Mucosa of stomach (tissue), 1 donor: Measurements from ENCODE around the gene GRIK2.

Source experiments
- H3K27me3 ChIP-seq: one replicate; pipeline ENCODE4 v1.7.0; 2013; ENCODE audit warnings: mild to moderate bottlenecking, low read length; ENCODE audit not compliant: control insufficient read depth, insufficient read depth
- H3K36me3 ChIP-seq: one replicate; pipeline ENCODE4 v1.7.0; 2013; ENCODE audit warnings: low read length; ENCODE audit not compliant: control insufficient read depth, insufficient read depth
- H3K4me1 ChIP-seq: one replicate; pipeline ENCODE4 v1.7.0; 2013; ENCODE audit warnings: mild to moderate bottlenecking, low read length; ENCODE audit not compliant: control insufficient read depth, insufficient read depth
- H3K4me3 ChIP-seq: one replicate; pipeline ENCODE4 v1.7.0; 2013; ENCODE audit warnings: low read length
- H3K9ac ChIP-seq: one replicate; pipeline ENCODE4 v1.7.0; 2013; ENCODE audit warnings: mild to moderate bottlenecking, low read length, moderate library complexity
- H3K9me3 ChIP-seq: one replicate; pipeline ENCODE4 v1.7.0; 2013; ENCODE audit warnings: mild to moderate bottlenecking, low read length, moderate library complexity; ENCODE audit not compliant: control insufficient read depth
- donor health status: Pancreatic carcinoma.

GRIK2 gene

DNA sequence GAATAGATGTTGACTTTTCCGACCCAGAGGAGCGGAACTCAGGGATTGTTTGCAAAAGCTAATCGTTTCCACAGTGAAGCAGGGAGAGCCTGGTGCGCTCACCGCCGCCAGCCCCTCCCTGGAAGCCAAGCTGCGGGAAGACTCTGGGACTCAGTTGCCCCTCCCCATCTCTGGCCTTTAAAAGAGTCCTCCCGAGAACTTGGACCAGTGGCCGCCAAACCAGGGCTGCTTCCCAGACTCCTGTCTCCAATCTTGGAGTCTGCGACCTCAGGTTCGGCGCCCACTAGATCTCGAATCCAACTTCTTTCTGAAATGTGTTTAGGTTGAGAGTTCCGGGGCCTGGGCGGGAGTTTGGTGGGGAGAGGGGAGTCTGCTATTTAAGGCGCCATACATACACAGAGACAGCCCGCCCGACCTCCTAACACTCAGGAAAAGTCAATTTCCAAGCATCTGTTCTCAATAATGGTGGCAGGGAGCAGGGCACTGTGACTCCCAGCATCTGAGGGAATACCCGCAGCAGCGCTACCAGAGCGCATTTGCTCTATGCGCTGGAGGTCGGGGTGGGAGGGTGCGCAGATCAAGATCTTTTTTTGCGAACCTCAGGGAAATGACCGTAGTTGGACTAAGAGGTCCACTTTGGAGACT, 800 bp upstream of the GRIK2 start:
- Histone ChIP-seq H3K36me3 (no peaks in the 10 kb centered on the region), H3K4me1 (no peaks in the 10 kb centered on the region), H3K9ac (no peak overlapping the region), H3K27me3 (peaks cover 28% of the 10 kb centered on the region), H3K9me3 (no peaks in the 10 kb centered on the region), H3K4me3 (no peak overlapping the region)

GRCh38 chr6:101393829-101394251, 332 bp downstream of the GRIK2 start:
- Histone ChIP-seq H3K9ac (no peak overlapping the region), H3K9me3 (no peaks in the 10 kb centered on the region), H3K4me1 (no peaks in the 10 kb centered on the region), H3K27me3 (peaks cover 31% of the 10 kb centered on the region), H3K36me3 (no peaks in the 10 kb centered on the region), H3K4me3 (no peak overlapping the region)

DNA sequence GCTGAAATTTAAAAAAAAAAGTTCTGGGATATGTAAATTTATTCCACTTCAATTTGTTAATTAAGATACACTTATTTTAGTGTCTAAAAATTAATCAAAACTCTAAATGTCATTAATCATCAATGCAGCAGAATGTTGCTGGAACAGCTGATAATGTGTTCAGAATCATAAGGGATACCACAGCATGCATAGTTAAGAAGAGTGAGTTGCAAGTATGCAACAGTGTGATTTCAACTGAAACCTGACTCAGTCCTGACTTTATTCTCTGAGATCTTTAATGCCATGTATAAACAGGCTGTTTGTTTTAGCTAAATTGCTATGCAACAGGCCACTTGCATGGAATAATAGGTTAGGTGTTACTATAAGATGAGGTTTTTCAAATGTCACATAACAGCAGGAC, 1.4 kb downstream of the GRIK2 start:
- H3K4me3 ChIP-seq: no peak overlapping the region
- H3K4me1 ChIP-seq: no peaks in the 10 kb centered on the region

GRCh38 chr6:101395345-101395744, 1.8 kb downstream of the GRIK2 start:
- H3K36me3 ChIP-seq: no peaks in the 10 kb centered on the region
- H3K4me3 ChIP-seq: no peak overlapping the region
- H3K27me3 ChIP-seq: peaks cover 46% of the 10 kb centered on the region

More for the DNA sequence above, 1.4 kb downstream of the GRIK2 start:
- Histone ChIP-seq H3K27me3 (peaks cover 42% of the 10 kb centered on the region), H3K36me3 (no peaks in the 10 kb centered on the region), H3K9ac (no peak overlapping the region), H3K9me3 (no peaks in the 10 kb centered on the region)

GRCh38 chr6:101396548-101397173, 3.2 kb downstream of the GRIK2 start:
- H3K9ac ChIP-seq: no peak overlapping the region
- H3K4me1 ChIP-seq: no peaks in the 10 kb centered on the region
- H3K36me3 ChIP-seq: no peaks in the 10 kb centered on the region
- no peaks in the 10 kb centered on the region for H3K9me3 ChIP-seq
- H3K4me3 ChIP-seq: no peak overlapping the region
- peaks cover 56% of the 10 kb centered on the region for H3K27me3 ChIP-seq

More at GRCh38 chr6:101395345-101395744, 1.8 kb downstream of the GRIK2 start:
- no peak overlapping the region for H3K9ac ChIP-seq
- no peaks in the 10 kb centered on the region for H3K4me1 ChIP-seq
- H3K9me3 ChIP-seq: no peaks in the 10 kb centered on the region

DNA sequence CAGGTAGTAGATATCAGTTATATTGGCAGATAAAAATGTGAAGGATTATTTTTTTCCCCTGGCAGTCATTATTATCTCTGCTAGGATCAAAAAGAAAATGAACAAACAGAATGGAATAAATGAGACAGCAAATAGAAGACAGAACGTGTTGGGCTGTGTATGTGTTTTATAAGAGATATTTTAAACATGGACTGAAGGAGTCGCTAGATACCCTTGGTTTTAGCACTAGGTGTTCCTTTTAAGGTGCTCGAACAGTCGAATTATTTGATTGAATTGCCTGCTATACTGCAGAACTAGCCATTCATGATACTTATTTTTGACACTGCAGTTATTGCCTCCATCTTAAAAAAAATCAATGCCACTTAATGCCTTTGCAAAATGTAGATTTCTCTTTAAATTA, 3.7 kb downstream of the GRIK2 start:
- Histone ChIP-seq H3K9me3 (no peaks in the 10 kb centered on the region), H3K9ac (no peak overlapping the region)

DNA sequence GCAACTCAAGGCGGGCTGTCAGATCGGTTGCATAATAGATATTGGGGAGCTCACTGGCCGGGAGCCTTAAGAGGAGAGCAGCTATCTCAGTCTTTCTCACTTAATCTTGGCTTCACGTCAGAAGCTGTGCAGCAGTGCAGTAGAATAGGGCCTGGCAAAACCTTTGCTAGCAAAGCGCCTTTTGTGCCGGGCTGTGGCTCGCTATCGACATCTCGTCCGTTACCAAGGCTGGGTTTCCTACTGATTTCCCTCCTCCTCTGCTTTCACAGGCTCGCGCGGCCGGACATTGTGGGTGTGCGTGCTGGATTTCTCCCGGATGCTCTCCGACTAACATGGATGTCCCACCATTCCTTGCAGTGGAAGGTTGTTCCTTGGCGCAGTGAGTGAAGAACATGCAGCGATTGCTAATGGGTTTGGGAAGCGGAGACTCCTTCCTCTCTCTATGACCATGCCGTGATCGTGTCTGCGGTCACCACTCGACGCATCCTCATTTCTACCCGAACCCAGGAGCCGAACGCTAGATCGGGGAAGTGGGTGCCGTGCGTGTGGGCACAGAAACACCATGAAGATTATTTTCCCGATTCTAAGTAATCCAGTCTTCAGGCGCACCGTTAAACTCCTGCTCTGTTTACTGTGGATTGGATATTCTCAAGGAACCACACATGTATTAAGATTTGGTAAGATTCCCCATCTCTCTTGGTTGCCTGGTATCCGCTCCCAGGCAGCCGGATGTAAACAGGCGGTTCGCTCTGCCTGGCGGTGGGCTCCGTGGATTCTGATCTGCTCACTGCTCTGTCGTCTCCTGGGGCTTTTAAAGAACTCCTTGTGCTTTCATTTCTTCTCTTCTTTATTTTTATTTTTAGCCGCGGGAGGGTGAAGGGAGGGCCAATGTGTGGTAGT, 5.5 kb downstream of the GRIK2 start:
- peaks cover 51% of the 10 kb centered on the region for H3K27me3 ChIP-seq
- H3K9me3 ChIP-seq: no peaks in the 10 kb centered on the region
- no peaks in the 10 kb centered on the region for H3K4me1 ChIP-seq
- H3K36me3 ChIP-seq: no peaks in the 10 kb centered on the region
- H3K9ac ChIP-seq: no peak overlapping the region
- H3K4me3 ChIP-seq: no peak overlapping the region

More for the DNA sequence above, 3.7 kb downstream of the GRIK2 start:
- Histone ChIP-seq H3K36me3 (no peaks in the 10 kb centered on the region), H3K4me1 (no peaks in the 10 kb centered on the region), H3K27me3 (peaks cover 56% of the 10 kb centered on the region), H3K4me3 (no peak overlapping the region)

DNA sequence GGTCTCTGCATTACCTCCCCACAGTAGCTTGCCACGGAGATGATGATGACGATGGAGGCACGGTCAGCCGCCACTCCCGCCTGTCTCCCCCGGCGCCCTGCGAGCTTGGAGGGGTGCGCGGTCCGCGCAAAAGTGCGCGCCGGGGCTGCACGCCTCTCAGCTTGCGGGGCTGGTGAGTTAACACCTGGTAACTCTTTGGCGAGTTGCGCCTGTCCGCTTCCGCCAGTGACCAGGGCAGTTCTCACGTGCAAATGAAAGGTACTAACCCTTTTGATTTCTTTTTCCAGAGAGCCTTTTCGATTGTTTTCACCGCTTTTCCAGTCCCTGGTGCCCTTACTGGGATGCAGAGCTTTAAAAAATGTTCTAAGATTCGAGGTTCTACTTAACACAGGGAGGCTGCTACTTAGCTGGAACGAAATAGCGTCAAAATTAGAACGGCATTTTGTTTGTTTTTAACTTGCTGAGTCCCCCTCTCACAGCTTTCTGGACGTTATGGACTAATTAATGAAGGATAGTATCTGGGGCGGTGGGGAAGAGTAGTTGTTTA, 6.2 kb downstream of the GRIK2 start:
- Histone ChIP-seq H3K27me3 (peaks cover 47% of the 10 kb centered on the region), H3K9me3 (no peaks in the 10 kb centered on the region), H3K36me3 (no peaks in the 10 kb centered on the region), H3K4me1 (no peaks in the 10 kb centered on the region), H3K9ac (no peak overlapping the region), H3K4me3 (no peak overlapping the region)

DNA sequence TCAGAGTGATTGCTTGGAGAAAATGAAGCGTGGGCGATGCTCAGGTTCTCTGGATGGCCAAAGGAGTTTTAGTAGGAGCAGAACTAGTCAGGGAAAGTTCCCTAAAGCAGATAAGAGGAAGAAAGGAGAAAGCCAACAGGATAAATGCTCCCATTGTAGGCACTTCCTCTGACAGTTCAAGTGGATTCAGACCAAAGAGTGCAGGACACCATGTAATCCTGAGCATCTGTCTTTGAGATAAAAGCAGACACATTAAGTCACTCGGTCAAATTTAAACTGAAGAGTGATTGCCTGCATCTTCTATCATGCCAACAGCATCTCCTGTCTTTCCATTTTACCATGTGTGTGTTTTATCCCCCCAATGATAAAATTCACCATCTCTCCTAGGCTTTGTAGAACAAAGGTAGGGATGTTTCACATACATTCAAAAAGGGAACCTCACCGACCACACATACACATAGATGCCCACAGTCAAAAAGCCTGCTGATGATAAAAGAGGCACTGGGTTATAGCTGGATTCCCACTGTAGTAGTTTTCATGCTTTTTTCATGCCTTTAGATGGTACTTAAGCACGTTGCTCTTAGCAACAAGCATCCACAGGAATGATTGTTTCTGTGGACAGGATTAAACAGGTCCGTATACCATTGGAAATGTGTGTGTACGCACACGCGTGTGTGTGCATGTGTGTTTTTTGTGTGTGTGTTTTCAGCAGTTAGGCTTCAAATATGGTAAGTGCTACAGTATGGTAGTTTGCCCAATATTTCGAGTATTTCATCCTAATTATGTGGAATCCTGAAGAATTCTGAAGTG, 7.0 kb downstream of the GRIK2 start:
- H3K27me3 ChIP-seq: peaks cover 47% of the 10 kb centered on the region
- H3K36me3 ChIP-seq: no peaks in the 10 kb centered on the region
- no peak overlapping the region for H3K9ac ChIP-seq
- H3K4me1 ChIP-seq: no peaks in the 10 kb centered on the region
- H3K9me3 ChIP-seq: no peaks in the 10 kb centered on the region
- no peak overlapping the region for H3K4me3 ChIP-seq

GRCh38 chr6:101401171-101401570, 7.7 kb downstream of the GRIK2 start:
- Histone ChIP-seq H3K36me3 (no peaks in the 10 kb centered on the region), H3K27me3 (peaks cover 47% of the 10 kb centered on the region), H3K4me1 (no peaks in the 10 kb centered on the region), H3K9ac (no peak overlapping the region), H3K4me3 (no peak overlapping the region), H3K9me3 (no peaks in the 10 kb centered on the region)

GRCh38 chr6:101401792-101402621, 8.5 kb downstream of the GRIK2 start:
- no peaks in the 10 kb centered on the region for H3K4me1 ChIP-seq
- H3K9me3 ChIP-seq: no peaks in the 10 kb centered on the region
- no peak overlapping the region for H3K9ac ChIP-seq
- no peaks in the 10 kb centered on the region for H3K36me3 ChIP-seq
- H3K4me3 ChIP-seq: no peak overlapping the region
- H3K27me3 ChIP-seq: peaks cover 47% of the 10 kb centered on the region
